Heart left ventricle (tissue), 13 donors: ENCODE data around the gene BYSL.

Source experiments
- CTCF ChIP-seq, 12 donors: fragments of 200-600 bp; sonication (generic) in 4 of 12; IDR thresholded peaks; one replicate each; pipeline versions ENCODE4 v1.5.0 to v1.8.0; 2018 to 2022; ENCODE audit warnings: antibody characterized with exemption in 12 of 12, mild to moderate bottlenecking in 5 of 12
- POLR2A ChIP-seq, 2 donors: fragments of 450-650 bp; IDR thresholded peaks; one replicate each; pipeline ENCODE4 v1.6.1; 2017; ENCODE audit warnings: antibody characterized with exemption in 2 of 2, mild to moderate bottlenecking in 2 of 2, moderate library complexity in 2 of 2
- donor health status: ischemic (EF 13 %, LVEDD 7.1; RV severe dilation, severe dysfunction).
- donor health status: DM: no; HTN: yes; CAD: no.
- donor health status: DM: no; HTN: no; CAD: no.
- donor health status: ischemic (EF 25% LVEDD 6.9; RV normal size, moderate dysfunction).
- donor health status: ischemic (EF 25% LVEDD 5.7; RV mildly dilated, moderate dysfunction).
- donor health status: ischemic (EF 35%, LVEDD 5.7; RV mildly dilated, moderate dysfunction).
- donor health status: nonischemic (EF 11% LVEDD 7.7; RV severe dilation, severe dysfunction).
- donor health status: DM: yes; HTN: yes; CAD: no.
- donor health status: PGD.
- donor health status: ischemic (EF 29% LVEDD 5.4; RV normal size, mild dysfunction).
- donor health status: nonischemic (EF 23%, LVEDD 6.1; RV moderate dilation, normal function).

GRCh38 chr6:41938590-41939175 lies 17.4 kb downstream of the BYSL start:
- TF ChIP-seq CTCF (IDR thresholded peaks at IDR 0.05) (no peak), POLR2A (IDR thresholded peaks at IDR 0.05) (no peak)
